ENCODE measurements around the gene PPARD.

Gene PPARD

DNA sequence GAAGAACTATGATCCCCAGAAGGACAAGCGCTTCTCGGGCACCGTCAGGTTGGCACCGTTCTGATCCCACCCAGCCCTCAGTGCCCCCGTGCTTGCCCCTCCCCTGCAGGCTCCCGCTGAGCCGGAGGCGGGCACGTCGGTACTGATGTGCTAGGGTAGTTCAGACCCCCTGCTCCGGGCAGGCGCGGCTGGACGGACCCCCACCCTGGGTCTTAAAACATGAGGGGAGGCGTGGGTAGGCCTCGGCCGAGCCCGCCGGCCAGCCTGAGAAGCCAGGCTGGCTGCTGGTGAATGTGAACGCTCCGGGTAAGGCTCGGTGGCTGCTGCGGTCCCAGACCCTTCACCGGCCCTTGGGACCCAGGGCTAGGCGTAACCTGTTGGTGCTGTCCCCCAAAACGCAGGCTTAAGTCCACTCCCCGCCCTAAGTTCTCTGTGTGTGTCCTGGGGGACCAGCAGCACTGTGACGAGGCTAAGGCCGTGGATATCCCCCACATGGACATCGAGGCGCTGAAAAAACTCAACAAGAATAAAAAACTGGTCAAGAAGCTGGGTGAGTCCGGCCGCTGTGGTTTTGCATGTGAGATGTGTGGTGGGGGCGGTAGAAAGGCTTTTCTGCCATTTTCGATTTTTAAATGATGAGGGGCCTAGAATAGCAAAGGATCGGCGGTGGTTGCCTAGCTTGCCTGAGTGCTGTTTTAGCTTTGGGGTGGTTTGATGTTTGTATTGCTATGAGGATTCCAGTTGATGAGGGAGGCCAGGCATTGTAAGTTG is 126.8 kb downstream of the PPARD start:
- DNase-seq (ENCODE audit: insufficient read length, low spot score) (no peak), FAIRE-seq (no peak)
- TF ChIP-seq CTCF (IDR thresholded peaks at IDR 0.05; ENCODE audit: insufficient read depth, missing control alignments) = no peak

DNA sequence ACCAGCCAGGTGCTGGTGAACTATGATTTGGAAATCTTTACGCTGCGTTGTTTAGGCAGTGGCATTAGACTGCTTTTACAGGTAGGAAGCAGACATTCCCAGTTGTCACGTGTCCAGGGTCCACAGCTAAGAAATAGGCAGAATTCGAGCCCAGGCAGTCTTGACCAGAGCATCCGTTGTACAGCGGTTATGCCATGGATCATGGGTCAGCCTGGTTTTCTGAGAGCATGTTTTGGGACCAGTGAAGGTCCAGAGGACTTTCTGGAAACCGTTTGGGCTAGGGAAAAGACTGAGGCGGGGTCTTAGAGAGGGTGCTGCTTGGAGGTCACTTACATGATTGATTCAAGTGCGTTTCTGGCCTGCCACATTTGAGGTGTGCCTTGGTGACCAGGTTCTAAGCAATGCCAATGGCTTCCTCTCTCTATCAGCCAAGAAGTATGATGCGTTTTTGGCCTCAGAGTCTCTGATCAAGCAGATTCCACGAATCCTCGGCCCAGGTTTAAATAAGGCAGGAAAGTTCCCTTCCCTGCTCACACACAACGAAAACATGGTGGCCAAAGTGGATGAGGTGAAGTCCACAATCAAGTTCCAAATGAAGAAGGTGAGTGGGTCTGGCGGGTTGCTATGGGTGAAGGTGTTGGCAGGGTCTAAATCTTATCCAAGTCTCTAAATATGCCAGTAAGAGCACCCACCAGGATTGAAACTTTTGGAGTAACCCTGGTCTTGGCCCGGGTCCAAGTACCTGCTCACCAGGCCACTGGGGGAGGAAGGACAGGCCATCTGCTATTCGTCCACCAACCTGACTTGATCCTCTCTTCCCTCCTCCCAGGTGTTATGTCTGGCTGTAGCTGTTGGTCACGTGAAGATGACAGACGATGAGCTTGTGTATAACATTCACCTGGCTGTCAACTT is 127.6 kb downstream of the PPARD start:
- no peak for DNase-seq (ENCODE audit: insufficient read length, low spot score)
- no peak for FAIRE-seq
- no peak for TF ChIP-seq CTCF (IDR thresholded peaks at IDR 0.05; ENCODE audit: insufficient read depth, missing control alignments)

DNA sequence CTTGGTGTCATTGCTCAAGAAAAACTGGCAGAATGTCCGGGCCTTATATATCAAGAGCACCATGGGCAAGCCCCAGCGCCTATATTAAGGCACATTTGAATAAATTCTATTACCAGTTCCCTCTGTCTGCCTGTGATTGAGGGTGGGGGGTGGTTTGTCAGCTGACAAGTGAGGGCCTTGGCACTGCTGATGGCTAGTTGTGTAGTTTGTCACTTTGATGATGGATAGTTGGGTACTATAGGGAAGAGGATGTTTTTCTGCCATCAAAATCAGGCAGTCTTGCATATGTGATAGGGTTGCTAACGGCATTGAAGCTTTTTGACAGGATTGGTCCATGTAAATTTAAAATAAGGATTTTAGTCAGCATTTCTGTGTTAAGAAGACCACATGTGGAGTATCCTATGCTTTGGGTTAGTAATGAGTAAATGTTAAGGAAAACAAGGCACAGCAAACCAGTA is 128.3 kb downstream of the PPARD start:
- no peak for DNase-seq (ENCODE audit: insufficient read length, low spot score)
- FAIRE-seq = no peak
- no peak for TF ChIP-seq CTCF (IDR thresholded peaks at IDR 0.05; ENCODE audit: insufficient read depth, missing control alignments)

DNA sequence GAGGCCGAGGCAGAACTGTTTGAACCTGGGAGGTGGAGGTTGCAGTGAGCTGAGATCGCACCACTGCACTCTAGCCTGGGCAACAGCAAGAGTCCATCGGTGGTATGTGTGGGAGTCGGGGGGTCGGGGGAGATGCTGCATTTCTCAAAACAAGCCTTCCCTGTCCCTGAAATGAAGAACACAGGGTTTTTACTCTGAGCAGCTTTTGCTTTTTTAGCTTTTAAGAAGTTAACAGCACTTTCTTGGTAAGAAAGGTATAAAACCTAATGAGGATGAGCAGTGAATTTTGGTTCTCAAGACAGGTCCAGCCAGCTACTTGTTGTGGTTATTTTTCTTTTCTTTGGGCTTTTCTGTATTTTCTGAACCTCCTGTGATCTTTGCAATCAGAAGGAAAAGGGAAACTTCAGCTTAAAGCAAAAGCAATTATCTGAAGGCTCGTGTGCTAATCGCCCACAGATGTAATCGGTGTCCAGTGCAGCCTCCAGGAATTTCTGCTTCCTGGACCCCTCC is 129.5 kb downstream of the PPARD start:
- no peak for FAIRE-seq
- TF ChIP-seq CTCF (IDR thresholded peaks at IDR 0.05; ENCODE audit: insufficient read depth, missing control alignments) = no peak
- DNase-seq (ENCODE audit: insufficient read length, low spot score) = no peak

DNA sequence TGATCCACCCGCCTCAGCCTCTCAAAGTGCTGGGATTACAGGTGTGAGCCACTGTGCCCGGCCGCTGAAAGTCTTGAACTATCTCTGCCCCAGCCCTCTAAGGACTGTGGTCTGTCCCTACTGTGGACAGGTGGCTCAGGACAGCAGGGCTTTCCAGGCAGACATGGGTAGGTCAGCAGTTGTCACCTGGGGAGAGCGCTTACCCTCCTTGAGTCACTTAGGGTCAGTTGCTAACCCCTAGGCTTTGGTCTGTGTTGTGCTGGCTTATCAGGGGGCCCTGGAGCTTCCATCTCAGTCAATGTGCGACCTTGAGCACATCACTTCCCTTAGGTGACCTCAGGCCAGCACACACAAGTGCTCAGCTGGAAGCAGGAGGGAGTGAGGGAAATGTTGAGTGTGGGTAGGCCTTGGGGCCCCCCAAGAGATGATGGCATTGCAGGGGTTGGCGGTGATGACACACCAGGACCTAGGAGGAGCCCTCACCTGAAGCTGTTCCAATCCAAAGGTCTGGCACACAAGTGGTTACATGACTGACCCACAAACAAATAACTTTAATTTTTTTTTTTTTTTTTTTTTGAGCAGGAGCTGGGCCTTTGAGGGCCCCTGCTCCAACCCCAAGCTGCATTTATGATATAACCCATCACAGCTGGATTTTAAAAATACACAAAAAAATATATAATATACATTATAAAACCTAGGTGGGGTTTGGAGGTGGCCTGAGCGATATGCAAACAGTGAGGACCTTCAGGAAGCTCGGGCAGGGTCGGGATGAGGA is 130.9 kb downstream of the PPARD start:
- DNase-seq (ENCODE audit: insufficient read length, low spot score) (no peak), FAIRE-seq (no peak)
- TF ChIP-seq CTCF (IDR thresholded peaks at IDR 0.05; ENCODE audit: insufficient read depth, missing control alignments) = no peak

DNA sequence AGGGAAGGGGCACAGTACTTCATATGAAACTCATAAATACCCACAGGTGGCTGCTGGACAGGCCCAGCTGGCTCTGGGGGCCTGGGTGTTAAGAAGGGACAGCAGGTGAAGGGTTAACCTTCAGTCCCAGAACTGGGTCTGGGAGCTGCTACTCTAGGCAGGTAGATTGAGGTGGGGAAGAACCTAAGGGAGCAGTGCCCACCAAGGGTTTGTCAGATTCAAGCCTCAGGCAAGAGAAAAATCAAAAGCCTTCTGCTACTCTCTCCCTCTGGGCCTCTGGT is 131.4 kb downstream of the PPARD start:
- TF ChIP-seq CTCF (IDR thresholded peaks at IDR 0.05; ENCODE audit: insufficient read depth, missing control alignments) = no peak
- FAIRE-seq (no peak), DNase-seq (ENCODE audit: insufficient read length, low spot score) (no peak)

Data from D721Med (cell line).